ENCODE measurements around the gene EYS. TPM values are rescaled to one million over a fixed set of nuclear protein-coding genes. Genes with fewer than 3 reads are reported as not detected.
"Not testable (repeated sequence)": the region's sequence is repeated elsewhere in the genome, so short reads cannot be mapped to it uniquely, and the experiment has no call there.

Gene EYS
- total RNA-seq, 2 donors from 2014 or later = 0.20 TPM; not detected in 1

GRCh38 chr6:65667916-65668656, 38.9 kb downstream of the EYS start:
- Mint-ChIP-seq H3K4me3 (no peak overlapping the region), H3K4me1 (ENCODE audit: low read depth in 2 of 2) (no peaks in the 10 kb centered on the region), H3K27me3 (no peaks in the 10 kb centered on the region), H3K9me3 (peaks cover 28% of the 10 kb centered on the region), H3K36me3 (peaks cover 10% of the 10 kb centered on the region), H3K27ac (no peak overlapping the region)
- no peak for ATAC-seq
- no peak for DNase-seq (ENCODE audit: low spot score)

GRCh38 chr6:65650086-65650485, 56.9 kb downstream of the EYS start:
- Mint-ChIP-seq H3K9me3 (peaks cover 17% of the 10 kb centered on the region), H3K4me3 (no peak overlapping the region)
- DNase-seq (ENCODE audit: low spot score) = no peak

GRCh38 chr6:65649392-65649791, 57.6 kb downstream of the EYS start:
- peaks cover 24% of the 10 kb centered on the region for H3K36me3 Mint-ChIP-seq
- peaks cover 19% of the 10 kb centered on the region for H3K9me3 Mint-ChIP-seq
- no peak overlapping the region for H3K27ac Mint-ChIP-seq
- DNase-seq (ENCODE audit: low spot score) (no peak), ATAC-seq (no peak)
- H3K4me1 Mint-ChIP-seq (ENCODE audit: low read depth in 2 of 2) = no peaks in the 10 kb centered on the region
- no peak overlapping the region for H3K4me3 Mint-ChIP-seq
- no peaks in the 10 kb centered on the region for H3K27me3 Mint-ChIP-seq

More at GRCh38 chr6:65650086-65650485, 56.9 kb downstream of the EYS start:
- Mint-ChIP-seq H3K27me3 (no peaks in the 10 kb centered on the region), H3K27ac (no peak overlapping the region), H3K36me3 (peaks cover 24% of the 10 kb centered on the region), H3K4me1 (ENCODE audit: low read depth in 2 of 2) (no peaks in the 10 kb centered on the region)
- no peak for ATAC-seq

GRCh38 chr6:65646544-65646943, 60.5 kb downstream of the EYS start:
- ATAC-seq = no peak
- no peaks in the 10 kb centered on the region for H3K4me1 Mint-ChIP-seq (ENCODE audit: low read depth in 2 of 2)
- peaks cover 13% of the 10 kb centered on the region for H3K36me3 Mint-ChIP-seq
- no peak for DNase-seq (ENCODE audit: low spot score)
- no peak overlapping the region for H3K4me3 Mint-ChIP-seq
- peaks cover 30% of the 10 kb centered on the region for H3K9me3 Mint-ChIP-seq
- H3K27ac Mint-ChIP-seq = no peak overlapping the region
- H3K27me3 Mint-ChIP-seq = no peaks in the 10 kb centered on the region

- DNase-seq (ENCODE audit: low spot score) = no peak
- H3K27me3 Mint-ChIP-seq = no peaks in the 10 kb centered on the region
- peaks cover 18% of the 10 kb centered on the region for H3K36me3 Mint-ChIP-seq
- H3K9me3 Mint-ChIP-seq = peaks cover 37% of the 10 kb centered on the region
- no peak overlapping the region for H3K4me3 Mint-ChIP-seq
- H3K27ac Mint-ChIP-seq = no peak overlapping the region
- no peak for ATAC-seq
- no peaks in the 10 kb centered on the region for H3K4me1 Mint-ChIP-seq (ENCODE audit: low read depth in 2 of 2)
These were observed 64.2 kb downstream of the EYS start for GRCh38 chr6:65642776-65643175.

- peaks cover 14% of the 10 kb centered on the region for H3K9me3 Mint-ChIP-seq
- no peak overlapping the region for H3K27ac Mint-ChIP-seq
- DNase-seq (ENCODE audit: low spot score) = no peak
- H3K36me3 Mint-ChIP-seq = peaks cover 5% of the 10 kb centered on the region
- H3K4me1 Mint-ChIP-seq (ENCODE audit: low read depth in 2 of 2) = no peaks in the 10 kb centered on the region
- ATAC-seq = no peak
- no peak overlapping the region for H3K4me3 Mint-ChIP-seq
- H3K27me3 Mint-ChIP-seq = no peaks in the 10 kb centered on the region
These were observed 68.8 kb downstream of the EYS start for GRCh38 chr6:65638047-65638831.

GRCh38 chr6:65637289-65638046, 69.6 kb downstream of the EYS start:
- no peak overlapping the region for H3K27ac Mint-ChIP-seq
- no peak for ATAC-seq

GRCh38 chr6:65633501-65633900, 73.5 kb downstream of the EYS start:
- H3K4me3 Mint-ChIP-seq = no peak overlapping the region
- DNase-seq (ENCODE audit: low spot score) (no peak), ATAC-seq (no peak)
- no peaks in the 10 kb centered on the region for H3K27me3 Mint-ChIP-seq
- H3K9me3 Mint-ChIP-seq = peaks cover 9% of the 10 kb centered on the region
- H3K36me3 Mint-ChIP-seq = peaks cover 8% of the 10 kb centered on the region
- no peaks in the 10 kb centered on the region for H3K4me1 Mint-ChIP-seq (ENCODE audit: low read depth in 2 of 2)
- H3K27ac Mint-ChIP-seq = no peak overlapping the region

More at GRCh38 chr6:65637289-65638046, 69.6 kb downstream of the EYS start:
- no peak for DNase-seq (ENCODE audit: low spot score)
- Mint-ChIP-seq H3K4me3 (no peak overlapping the region), H3K27me3 (no peaks in the 10 kb centered on the region), H3K4me1 (ENCODE audit: low read depth in 2 of 2) (no peaks in the 10 kb centered on the region), H3K36me3 (peaks cover 5% of the 10 kb centered on the region), H3K9me3 (peaks cover 14% of the 10 kb centered on the region)

GRCh38 chr6:65631711-65632110, 75.3 kb downstream of the EYS start:
- Mint-ChIP-seq H3K4me1 (ENCODE audit: low read depth in 2 of 2) (no peaks in the 10 kb centered on the region), H3K36me3 (peaks cover 10% of the 10 kb centered on the region), H3K27me3 (no peaks in the 10 kb centered on the region), H3K4me3 (no peak overlapping the region), H3K27ac (no peak overlapping the region), H3K9me3 (peaks cover 9% of the 10 kb centered on the region)
- DNase-seq (ENCODE audit: low spot score) (no peak), ATAC-seq (no peak)

GRCh38 chr6:65627434-65627999, 79.5 kb downstream of the EYS start:
- H3K4me1 Mint-ChIP-seq (ENCODE audit: low read depth in 2 of 2); H3K27me3 Mint-ChIP-seq; H3K27ac Mint-ChIP-seq; DNase-seq (ENCODE audit: low spot score); H3K4me3 Mint-ChIP-seq; ATAC-seq: not testable (repeated sequence)
- H3K9me3 Mint-ChIP-seq = peaks cover 10% of the 10 kb centered on the region
- peaks cover 10% of the 10 kb centered on the region for H3K36me3 Mint-ChIP-seq

GRCh38 chr6:65627015-65627414, 80.0 kb downstream of the EYS start:
- Mint-ChIP-seq H3K4me1 (ENCODE audit: low read depth in 2 of 2) (no peaks in the 10 kb centered on the region), H3K36me3 (peaks cover 10% of the 10 kb centered on the region), H3K27me3 (no peaks in the 10 kb centered on the region), H3K4me3 (no peak overlapping the region), H3K27ac (no peak overlapping the region), H3K9me3 (peaks cover 10% of the 10 kb centered on the region)
- ATAC-seq (no peak), DNase-seq (ENCODE audit: low spot score) (no peak)

GRCh38 chr6:65623566-65623965, 83.5 kb downstream of the EYS start:
- no peak for ATAC-seq
- Mint-ChIP-seq H3K9me3 (peaks cover 5% of the 10 kb centered on the region), H3K27ac (no peak overlapping the region), H3K4me1 (ENCODE audit: low read depth in 2 of 2) (no peaks in the 10 kb centered on the region), H3K36me3 (peaks cover 2% of the 10 kb centered on the region), H3K27me3 (no peaks in the 10 kb centered on the region), H3K4me3 (no peak overlapping the region)
- no peak for DNase-seq (ENCODE audit: low spot score)

- H3K4me3 Mint-ChIP-seq = no peak overlapping the region
These were observed 96.3 kb downstream of the EYS start for GRCh38 chr6:65610746-65611145.

More at GRCh38 chr6:65610746-65611145, 96.3 kb downstream of the EYS start:
- H3K4me1 Mint-ChIP-seq (ENCODE audit: low read depth in 2 of 2) = no peaks in the 10 kb centered on the region
- H3K27me3 Mint-ChIP-seq = no peaks in the 10 kb centered on the region
- ATAC-seq (no peak), DNase-seq (ENCODE audit: low spot score) (no peak)
- H3K36me3 Mint-ChIP-seq = no peaks in the 10 kb centered on the region
- H3K27ac Mint-ChIP-seq = no peak overlapping the region
- H3K9me3 Mint-ChIP-seq = no peaks in the 10 kb centered on the region
